Choroid plexus epithelial cell (primary cell): Measurements from ENCODE around the gene SCAI.
"Not testable (repeated sequence)": the region's sequence is repeated elsewhere in the genome, so short reads cannot be mapped to it uniquely, and the experiment has no call there.

Source experiments
- DNase-seq: peaks from one replicate; pipeline ENCODE4 v3.0.0-alpha.2; 2010; ENCODE audit warnings: low read depth
- H3K4me3 ChIP-seq: 2 replicates; pipeline ENCODE4 v1.5.1; 2011; ENCODE audit warnings: low read depth, mild to moderate bottlenecking, control low read depth, low read length, moderate library complexity
- CTCF ChIP-seq: conservative IDR thresholded peaks from 2 replicates; pipeline ENCODE4 v1.5.1; 2011; ENCODE audit warnings: low read depth, mild to moderate bottlenecking, control low read depth, inconsistent platforms, low read length, moderate library complexity

SCAI gene

GRCh38 chr9:124969401-124969800 is 173.9 kb downstream of the SCAI start:
- H3K4me3 ChIP-seq: no peak overlapping the region
- DNase-seq: no peak
- no peak for TF ChIP-seq CTCF

GRCh38 chr9:124968238-124968637 is 175.1 kb downstream of the SCAI start:
- no peak for DNase-seq
- no peak overlapping the region for H3K4me3 ChIP-seq
- TF ChIP-seq CTCF: no peak

- DNase-seq: peak; percentile 57
- H3K4me3 ChIP-seq: not testable (repeated sequence)
These were observed 177.4 kb downstream of the SCAI start for GRCh38 chr9:124965775-124966568.

GRCh38 chr9:124964604-124965003 is 178.7 kb downstream of the SCAI start:
- H3K4me3 ChIP-seq: no peak overlapping the region
- TF ChIP-seq CTCF: no peak
- no peak for DNase-seq

GRCh38 chr9:124964056-124964455 is 179.3 kb downstream of the SCAI start:
- no peak for DNase-seq
- H3K4me3 ChIP-seq: no peak overlapping the region
- TF ChIP-seq CTCF: no peak

- no peak for TF ChIP-seq CTCF
- no peak overlapping the region for H3K4me3 ChIP-seq
- peak; percentile 19 for DNase-seq
These were observed 182.9 kb downstream of the SCAI start for GRCh38 chr9:124960409-124960752.

GRCh38 chr9:124959671-124960408 is 183.5 kb downstream of the SCAI start:
- not testable (repeated sequence) for H3K4me3 ChIP-seq

GRCh38 chr9:124954255-124954654 is 189.1 kb downstream of the SCAI start:
- DNase-seq: peak; percentile 15
- H3K4me3 ChIP-seq: no peak overlapping the region
- TF ChIP-seq CTCF: no peak

More at GRCh38 chr9:124959671-124960408, 183.5 kb downstream of the SCAI start:
- DNase-seq: peak; percentile 11
